ENCODE results near the gene AUNIP. TPM values are rescaled to one million over a fixed set of nuclear protein-coding genes. Genes with fewer than 3 reads are reported as not detected.

AUNIP gene
- total RNA-seq, 3 donors from 2014 or later: 0.28 to 1.5 (median 0.35) TPM

DNA sequence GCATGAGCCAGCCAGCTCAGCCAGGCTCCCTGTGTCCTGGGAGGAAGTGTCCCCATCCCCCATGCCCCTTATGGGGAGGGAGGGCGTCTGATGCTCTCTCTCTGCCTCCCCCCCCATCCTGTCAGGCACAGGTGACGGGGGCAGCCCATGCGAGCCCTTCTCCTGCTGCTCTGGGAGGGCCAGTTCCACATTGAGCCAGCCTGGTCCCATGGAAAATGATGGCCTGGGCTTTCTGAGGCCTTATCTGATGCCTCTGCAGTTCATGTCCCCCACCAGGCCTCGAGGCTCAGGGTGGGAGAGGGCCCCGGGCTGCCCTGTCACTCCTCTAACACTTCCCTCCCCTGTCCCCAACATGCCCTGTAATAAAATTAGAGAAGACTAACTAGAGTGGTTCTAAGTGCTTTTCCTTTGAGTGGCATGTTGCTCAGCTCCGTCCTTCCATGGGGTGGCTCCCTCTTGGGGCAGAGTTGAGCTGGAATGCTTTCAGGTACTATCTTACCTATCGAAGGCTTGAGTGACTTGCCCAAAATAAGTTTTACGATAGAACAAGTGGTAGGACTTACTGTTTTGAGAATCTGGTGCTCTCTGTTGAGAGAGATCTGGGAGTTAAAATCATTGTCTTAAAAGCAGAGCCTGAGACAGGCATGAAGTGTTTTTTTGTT lies 41.3 kb downstream of the AUNIP start:
- ATAC-seq: no peak
- Histone ChIP-seq H3K36me3 (ENCODE audit: low read depth) (no peaks in the 10 kb centered on the region), H3K4me3 (no peak overlapping the region), H3K4me1 (ENCODE audit: low read depth) (peaks cover 30% of the 10 kb centered on the region), H3K9me3 (no peaks in the 10 kb centered on the region)
- no peak for DNase-seq
- intact Hi-C loops (cut with DNase I, micrococcal nuclease): no loop called here
- TF ChIP-seq, protein P1, sequence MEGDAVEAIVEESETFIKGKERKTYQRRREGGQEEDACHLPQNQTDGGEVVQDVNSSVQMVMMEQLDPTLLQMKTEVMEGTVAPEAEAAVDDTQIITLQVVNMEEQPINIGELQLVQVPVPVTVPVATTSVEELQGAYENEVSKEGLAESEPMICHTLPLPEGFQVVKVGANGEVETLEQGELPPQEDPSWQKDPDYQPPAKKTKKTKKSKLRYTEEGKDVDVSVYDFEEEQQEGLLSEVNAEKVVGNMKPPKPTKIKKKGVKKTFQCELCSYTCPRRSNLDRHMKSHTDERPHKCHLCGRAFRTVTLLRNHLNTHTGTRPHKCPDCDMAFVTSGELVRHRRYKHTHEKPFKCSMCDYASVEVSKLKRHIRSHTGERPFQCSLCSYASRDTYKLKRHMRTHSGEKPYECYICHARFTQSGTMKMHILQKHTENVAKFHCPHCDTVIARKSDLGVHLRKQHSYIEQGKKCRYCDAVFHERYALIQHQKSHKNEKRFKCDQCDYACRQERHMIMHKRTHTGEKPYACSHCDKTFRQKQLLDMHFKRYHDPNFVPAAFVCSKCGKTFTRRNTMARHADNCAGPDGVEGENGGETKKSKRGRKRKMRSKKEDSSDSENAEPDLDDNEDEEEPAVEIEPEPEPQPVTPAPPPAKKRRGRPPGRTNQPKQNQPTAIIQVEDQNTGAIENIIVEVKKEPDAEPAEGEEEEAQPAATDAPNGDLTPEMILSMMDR (IDR thresholded peaks at IDR 0.05): peak; percentile 11

DNA sequence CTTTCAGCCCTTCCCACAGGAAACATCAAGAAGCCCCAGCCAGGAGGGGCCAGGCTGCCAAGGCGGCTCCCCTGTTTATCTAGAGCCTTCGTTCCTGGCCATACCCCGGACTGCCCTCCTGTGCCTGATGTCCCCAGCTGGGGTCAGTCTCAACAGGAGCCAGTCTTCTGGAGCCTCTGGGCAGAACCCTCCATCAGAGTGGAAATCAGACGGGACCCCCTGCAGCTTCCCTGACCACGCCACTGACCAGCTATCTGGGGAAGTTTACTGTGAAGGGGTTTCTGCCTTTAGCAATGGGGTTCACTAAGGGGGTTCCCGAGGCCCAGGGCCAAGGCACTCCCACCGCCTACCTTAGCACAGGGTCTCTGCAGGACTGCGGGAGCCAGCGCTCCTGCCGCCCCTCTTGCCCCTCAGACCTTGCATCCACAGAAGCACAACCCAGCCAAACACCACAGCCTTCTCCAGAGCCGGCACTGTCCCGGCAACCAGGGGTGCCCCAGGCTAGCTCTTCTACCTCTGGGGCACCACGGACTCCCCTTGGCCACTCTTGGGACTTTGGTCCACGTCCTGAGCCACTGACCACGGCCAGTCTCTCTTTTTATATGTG lies 43.0 kb downstream of the AUNIP start:
- Histone ChIP-seq H3K36me3 (ENCODE audit: low read depth) (no peaks in the 10 kb centered on the region), H3K4me3 (no peak overlapping the region), H3K4me1 (ENCODE audit: low read depth) (peaks cover 24% of the 10 kb centered on the region), H3K9me3 (no peaks in the 10 kb centered on the region)
- intact Hi-C loops (cut with DNase I, micrococcal nuclease): no loop called here
- ATAC-seq: no peak
- TF ChIP-seq, protein P1 (IDR thresholded peaks at IDR 0.05): no peak
- peak in 1 of 3 donors; percentile 19 for DNase-seq

DNA sequence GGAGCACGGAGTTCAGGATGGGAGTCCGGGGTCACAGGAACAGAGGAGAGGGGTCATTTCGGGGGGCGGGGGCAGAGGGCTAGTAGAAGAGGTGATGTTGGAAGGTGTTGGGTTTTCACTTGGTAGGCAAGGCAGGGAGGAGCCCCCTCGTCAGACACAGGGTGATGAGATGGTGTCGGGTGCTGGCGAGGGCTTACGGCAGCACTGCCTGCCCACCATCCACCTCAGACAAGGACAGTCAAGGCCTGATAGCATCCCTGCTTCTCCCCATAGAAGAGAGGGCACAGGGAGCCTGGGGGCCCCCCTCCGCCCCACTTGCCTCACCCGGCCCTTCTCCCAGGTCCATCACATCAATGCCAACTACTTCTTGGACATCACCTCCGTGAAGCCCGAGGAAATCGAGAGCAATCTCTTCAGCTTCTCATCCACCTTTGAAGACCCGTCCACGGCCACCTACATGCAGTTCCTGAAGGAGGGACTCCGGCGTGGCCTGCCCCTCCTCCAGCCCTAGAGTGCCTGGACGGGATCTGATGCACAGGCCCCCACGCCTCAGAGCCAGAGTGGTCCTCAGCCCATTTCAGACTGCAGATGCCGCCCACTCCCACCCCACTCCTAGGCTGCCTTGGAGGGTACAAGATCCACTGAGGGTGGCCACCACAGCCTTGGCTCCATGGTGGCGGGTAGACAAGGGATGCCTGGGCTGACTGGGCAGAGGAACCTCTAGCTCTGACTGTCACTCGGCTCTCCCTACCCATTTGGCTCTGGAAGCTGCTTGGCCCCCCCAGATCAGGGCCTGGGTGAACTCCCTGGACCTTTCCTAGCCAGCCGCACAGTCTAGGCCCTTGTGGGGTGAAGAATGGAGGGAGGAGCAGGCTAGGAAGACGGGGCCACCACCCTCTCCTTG lies 43.8 kb downstream of the AUNIP start:
- peaks cover 18% of the 10 kb centered on the region for H3K4me1 ChIP-seq (ENCODE audit: low read depth)
- TF ChIP-seq, protein P1 (IDR thresholded peaks at IDR 0.05): no peak
- no peaks in the 10 kb centered on the region for H3K9me3 ChIP-seq
- intact Hi-C loops (cut with DNase I, micrococcal nuclease): no loop called here
- no peak overlapping the region for H3K4me3 ChIP-seq
- ATAC-seq (no peak), DNase-seq (peak in 1 of 3 donors; percentile 25)
- no peaks in the 10 kb centered on the region for H3K36me3 ChIP-seq (ENCODE audit: low read depth)

DNA sequence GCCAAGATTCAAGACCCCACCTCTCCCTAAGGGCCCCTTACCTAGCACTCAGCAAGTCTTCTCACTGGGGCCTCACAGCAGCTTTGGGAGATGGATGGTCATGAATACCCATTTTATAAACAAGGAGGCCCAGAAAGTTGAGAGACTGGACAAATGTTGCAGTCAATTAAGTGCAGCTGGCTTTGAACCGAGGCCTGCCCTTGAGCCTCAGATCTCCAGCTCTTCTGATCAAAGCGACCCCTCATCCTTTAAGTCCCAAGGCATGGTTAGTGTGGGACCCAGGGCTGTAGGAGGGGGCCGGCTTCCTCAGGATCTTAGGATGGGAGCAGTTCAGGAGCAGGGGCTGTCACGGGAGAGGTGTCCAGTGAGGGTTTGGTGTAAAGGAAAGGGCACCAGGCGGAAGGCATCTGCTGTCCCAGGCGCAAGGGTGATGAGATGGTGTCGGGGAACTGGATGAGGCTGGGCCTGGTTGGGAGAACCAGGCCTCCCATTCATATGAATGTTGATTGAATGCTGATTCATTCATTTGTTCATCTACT lies 44.6 kb downstream of the AUNIP start:
- Histone ChIP-seq H3K4me3 (no peak overlapping the region), H3K4me1 (ENCODE audit: low read depth) (peaks cover 18% of the 10 kb centered on the region), H3K36me3 (ENCODE audit: low read depth) (no peaks in the 10 kb centered on the region), H3K9me3 (no peaks in the 10 kb centered on the region)
- ATAC-seq: no peak
- TF ChIP-seq, protein P1 (IDR thresholded peaks at IDR 0.05): no peak
- intact Hi-C loops (cut with DNase I, micrococcal nuclease): no loop called here
- no peak for DNase-seq

DNA sequence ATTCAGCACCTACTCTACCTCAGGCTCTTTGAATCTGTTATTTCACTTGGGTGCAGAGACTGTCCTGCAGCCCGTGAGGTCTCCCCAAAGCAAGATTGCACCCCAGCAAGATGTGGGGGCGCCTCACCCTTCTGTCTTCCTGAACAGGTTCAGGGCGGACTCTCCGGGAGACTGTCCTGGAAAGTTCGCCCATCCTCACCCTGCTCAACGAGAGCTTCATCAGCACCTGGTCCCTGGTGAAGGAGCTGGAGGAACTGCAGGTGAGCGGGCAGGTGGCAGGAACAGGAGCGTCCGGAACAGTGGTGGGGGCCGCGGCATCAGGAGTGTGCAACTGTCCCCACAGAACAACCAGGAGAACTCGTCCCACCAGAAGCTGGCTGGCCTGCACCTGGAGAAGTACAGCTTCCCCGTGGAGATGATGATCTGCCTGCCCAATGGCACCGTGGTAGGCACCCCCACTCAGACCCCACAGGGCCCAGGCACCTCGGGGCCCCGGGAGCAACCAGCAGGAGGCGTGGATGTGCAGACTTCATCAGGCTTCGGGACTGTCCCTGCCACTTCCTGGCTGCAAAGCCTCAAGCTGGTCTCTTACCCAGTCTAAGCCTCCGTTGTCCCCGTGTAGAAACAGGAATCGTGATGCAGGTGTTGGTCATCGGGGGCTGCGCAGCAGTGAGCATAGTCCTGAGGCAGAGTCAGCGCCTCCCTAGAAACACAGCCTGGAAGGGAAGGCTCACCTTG lies 45.4 kb downstream of the AUNIP start:
- intact Hi-C loops (cut with DNase I, micrococcal nuclease): no loop called here
- H3K4me3 ChIP-seq: no peak overlapping the region
- no peak for ATAC-seq
- TF ChIP-seq, protein P1 (IDR thresholded peaks at IDR 0.05): no peak
- H3K36me3 ChIP-seq (ENCODE audit: low read depth): no peaks in the 10 kb centered on the region
- no peaks in the 10 kb centered on the region for H3K9me3 ChIP-seq
- no peak for DNase-seq
- peaks cover 15% of the 10 kb centered on the region for H3K4me1 ChIP-seq (ENCODE audit: low read depth)

Data from mucosa of descending colon (tissue), 3 donors.